SH-SY5Y (cell line): ENCODE results near the gene PTPRR.

Experiments used
- GATA2 ChIP-seq: IDR thresholded peaks from 2 replicates; pipeline ENCODE4 v1.6.1; 2011; ENCODE audit warnings: mild to moderate bottlenecking, low read depth, low read length
- GATA3 ChIP-seq: IDR thresholded peaks from 2 replicates; pipeline ENCODE4 v1.6.1; 2011; ENCODE audit warnings: low read depth, mild to moderate bottlenecking, low read length, moderate library complexity

Gene PTPRR

DNA sequence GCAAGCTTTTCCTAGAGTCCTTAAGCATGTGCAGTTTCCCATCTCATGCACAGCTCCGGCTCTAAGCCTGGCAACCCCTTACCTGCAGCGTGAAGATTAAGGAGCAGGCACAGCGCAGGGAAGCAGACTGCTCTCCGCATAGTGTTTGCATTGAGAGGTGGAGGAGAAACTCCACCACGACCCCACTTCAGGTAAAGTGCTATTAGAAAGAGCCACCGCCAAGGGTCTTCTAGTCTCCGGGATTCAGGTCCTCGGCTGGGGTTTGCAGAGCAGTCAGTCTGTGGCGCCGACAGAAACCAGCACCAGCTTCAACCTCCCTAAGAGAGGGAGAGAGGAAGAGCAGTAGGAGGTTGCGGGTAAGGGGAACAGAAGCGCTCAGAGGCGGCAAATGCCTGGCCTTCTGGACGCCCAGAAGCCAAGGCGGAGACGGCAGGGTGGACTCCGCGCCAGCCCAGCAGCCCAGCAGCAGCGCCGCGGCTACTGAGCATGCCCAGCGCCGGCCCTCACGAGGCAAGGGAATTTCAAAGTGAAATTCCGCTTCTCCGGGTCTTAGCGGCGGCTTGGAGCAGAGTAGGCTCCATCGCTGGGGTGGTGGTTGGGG is at the start of gene PTPRR:
Gene PTPRR, minus strand, starts transcription at position 488 of the 601 bp plus-strand sequence. Its CDS starts 348 bp downstream, at position 140.
- TF ChIP-seq GATA2, result no peak
- no peak for TF ChIP-seq GATA3

DNA sequence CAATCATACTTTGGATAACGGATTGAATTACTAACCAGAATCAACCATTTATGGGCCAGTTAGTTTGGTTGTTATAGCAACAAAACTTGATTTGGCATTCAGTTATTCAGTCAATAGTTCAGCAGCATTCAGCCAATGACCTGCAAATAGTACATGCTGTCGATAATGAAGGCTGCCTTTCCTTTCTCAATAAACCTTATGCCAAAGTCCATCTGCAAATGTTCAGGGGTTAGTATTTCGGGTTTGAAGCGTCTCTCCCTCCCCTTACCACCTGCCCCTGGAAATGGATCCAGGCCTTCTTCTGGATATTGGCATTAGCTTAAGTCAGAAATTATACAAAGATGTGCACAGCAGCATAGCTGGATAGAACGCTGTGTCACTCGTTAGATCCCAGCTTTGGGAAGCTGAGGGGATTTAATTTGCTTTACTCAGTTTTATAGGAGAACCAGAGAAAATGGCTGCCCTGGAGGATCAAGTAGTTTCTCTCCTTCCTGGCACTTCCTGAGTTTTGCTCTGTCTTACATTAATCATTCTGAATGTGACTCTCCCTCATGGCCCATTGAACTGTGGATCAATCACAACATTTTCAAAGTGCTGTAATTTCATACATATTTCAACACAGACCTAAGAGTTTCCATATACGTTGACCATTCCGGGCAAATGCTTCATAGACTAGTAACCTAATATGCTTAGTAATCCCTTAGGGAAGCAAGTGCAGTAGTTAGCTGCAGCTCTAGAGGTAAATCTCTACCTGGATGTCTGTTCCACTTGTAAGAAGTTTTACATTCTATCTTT is 46.7 kb upstream of the PTPRR start:
- TF ChIP-seq GATA3 (no peak), GATA2 (no peak)

DNA sequence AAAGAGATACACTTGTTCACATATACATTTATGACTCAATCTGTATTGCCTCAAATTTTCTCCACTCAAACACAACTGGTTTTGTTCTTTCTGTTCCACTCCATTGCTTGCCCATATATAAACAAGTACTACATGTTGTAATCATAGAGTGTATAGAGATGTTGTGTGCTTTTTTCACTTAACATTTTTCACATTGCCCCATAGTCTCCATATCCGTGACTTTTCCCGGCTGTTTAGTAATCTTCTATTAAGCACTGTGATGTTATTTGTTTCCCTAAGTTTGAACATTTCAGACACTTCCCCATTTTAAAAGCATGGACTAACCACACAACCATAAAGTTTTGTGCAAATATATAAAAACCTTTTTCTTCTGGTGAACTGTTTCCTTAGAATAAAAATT is 45.5 kb upstream of the PTPRR start:
- no peak for TF ChIP-seq GATA3
- TF ChIP-seq GATA2, result no peak

GRCh38 chr12:70964867-70965510 is 44.5 kb upstream of the PTPRR start:
- TF ChIP-seq GATA3, result no peak
- TF ChIP-seq GATA2, result no peak

DNA sequence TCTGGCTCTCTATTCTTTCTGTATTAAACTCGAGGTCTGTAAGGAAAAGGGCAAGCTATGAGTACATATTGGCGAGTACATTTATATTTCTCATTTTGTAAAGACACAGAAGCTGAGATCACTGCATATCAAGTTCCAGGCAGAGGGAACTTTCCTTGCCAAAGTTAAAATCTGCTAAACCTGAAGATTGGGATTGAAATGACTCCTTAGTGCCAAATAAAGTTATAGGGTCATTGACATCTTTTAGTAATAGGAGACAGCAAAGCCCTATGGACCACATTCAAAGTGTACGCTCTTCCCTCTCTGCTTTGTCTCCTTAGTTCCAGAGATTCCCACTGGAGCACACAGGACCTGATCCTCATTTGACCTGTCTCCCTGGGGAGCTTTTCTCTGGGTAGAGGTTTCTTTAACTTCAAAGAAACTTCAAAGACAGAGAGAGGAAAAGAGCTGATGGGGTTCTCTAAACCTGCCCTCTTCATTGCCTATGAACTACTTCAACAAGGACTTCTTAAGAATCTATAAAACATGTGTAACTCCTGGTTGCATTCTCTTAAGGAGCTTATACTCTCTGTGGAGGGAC is 42.6 kb upstream of the PTPRR start:
- TF ChIP-seq GATA2 (no peak), GATA3 (no peak)

GRCh38 chr12:70962226-70962794 is 41.8 kb upstream of the PTPRR start:
- TF ChIP-seq GATA2, result no peak
- TF ChIP-seq GATA3, result no peak

GRCh38 chr12:70960484-70960883 is 39.9 kb upstream of the PTPRR start:
- TF ChIP-seq GATA2 (no peak), GATA3 (no peak)

- TF ChIP-seq GATA3 (no peak), GATA2 (no peak)
These were observed 34.9 kb upstream of the PTPRR start for GRCh38 chr12:70955415-70955814.

DNA sequence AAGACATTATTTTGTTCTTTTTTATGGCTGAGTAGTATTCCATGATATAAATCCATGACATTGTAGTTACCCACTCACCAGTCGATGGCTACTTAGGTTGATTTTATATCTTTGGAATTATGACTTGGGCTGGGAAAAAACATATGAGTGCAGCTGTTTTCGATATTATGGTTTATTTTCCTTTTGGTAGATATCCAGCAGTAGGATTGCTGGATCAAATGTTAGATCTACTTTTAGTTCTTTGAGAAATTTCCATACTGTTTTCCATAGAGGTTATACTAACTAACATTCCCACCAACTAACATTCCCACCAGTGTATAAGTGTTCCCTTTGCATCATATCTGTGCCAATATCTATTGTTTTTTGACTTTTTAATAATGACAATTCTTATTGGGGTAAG is 29.9 kb upstream of the PTPRR start:
- TF ChIP-seq GATA3, result no peak

GRCh38 chr12:70948976-70949336 is 28.4 kb upstream of the PTPRR start:
- TF ChIP-seq GATA3, result no peak
- TF ChIP-seq GATA2, result no peak

DNA sequence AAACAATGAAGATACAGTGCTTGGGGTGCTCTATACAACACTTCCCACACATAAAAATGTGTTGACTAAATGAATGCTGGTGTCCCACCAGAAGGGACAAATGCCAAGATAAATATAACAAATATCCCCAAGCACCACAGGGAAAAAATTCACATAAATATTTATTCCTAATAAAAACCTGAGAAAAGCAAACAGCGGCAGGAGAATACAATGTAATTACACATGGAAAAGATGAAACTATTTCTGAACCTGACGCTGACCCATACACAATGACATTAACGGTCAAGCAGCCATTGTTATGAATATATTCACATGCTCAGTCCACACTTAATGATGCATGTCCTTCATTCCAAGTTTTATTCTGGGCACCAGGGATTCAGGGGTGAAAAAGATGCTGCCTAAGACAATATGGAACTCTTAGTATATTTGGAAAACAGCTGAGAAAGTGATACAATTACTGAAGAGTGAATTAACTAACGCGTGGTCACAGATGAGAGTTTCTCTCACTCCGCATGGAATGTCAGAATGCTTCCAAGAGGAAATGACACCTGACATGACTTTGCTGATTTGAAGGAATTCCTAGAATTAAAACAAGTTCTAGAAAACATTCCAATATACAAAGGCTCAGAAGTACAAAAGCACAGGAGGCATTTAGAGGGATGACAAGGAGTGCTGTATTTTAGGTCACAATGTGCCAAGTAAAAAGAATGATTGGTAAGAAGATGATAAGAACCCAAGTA is 27.9 kb upstream of the PTPRR start:
- TF ChIP-seq GATA3 (no peak), GATA2 (no peak)

- TF ChIP-seq GATA3 (no peak), GATA2 (no peak)
These were observed 15.8 kb upstream of the PTPRR start for GRCh38 chr12:70936203-70936813.

- TF ChIP-seq GATA3 (no peak), GATA2 (no peak)
These were observed 12.6 kb upstream of the PTPRR start for GRCh38 chr12:70933133-70933532.
